ENCODE data around the gene TLR10.

- TF ChIP-seq, protein P1, sequence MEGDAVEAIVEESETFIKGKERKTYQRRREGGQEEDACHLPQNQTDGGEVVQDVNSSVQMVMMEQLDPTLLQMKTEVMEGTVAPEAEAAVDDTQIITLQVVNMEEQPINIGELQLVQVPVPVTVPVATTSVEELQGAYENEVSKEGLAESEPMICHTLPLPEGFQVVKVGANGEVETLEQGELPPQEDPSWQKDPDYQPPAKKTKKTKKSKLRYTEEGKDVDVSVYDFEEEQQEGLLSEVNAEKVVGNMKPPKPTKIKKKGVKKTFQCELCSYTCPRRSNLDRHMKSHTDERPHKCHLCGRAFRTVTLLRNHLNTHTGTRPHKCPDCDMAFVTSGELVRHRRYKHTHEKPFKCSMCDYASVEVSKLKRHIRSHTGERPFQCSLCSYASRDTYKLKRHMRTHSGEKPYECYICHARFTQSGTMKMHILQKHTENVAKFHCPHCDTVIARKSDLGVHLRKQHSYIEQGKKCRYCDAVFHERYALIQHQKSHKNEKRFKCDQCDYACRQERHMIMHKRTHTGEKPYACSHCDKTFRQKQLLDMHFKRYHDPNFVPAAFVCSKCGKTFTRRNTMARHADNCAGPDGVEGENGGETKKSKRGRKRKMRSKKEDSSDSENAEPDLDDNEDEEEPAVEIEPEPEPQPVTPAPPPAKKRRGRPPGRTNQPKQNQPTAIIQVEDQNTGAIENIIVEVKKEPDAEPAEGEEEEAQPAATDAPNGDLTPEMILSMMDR (IDR thresholded peaks at IDR 0.05): no peak
- TF ChIP-seq POLR2A (IDR thresholded peaks at IDR 0.05) (no peak), EP300 (IDR thresholded peaks at IDR 0.05) (no peak)
These were observed 36.8 kb upstream of the TLR10 start for GRCh38 chr4:38819569-38819968.

Data from ovary (tissue), 3 donors.